ENCODE results near the gene MORF4L1. TPM values are rescaled to one million over a fixed set of nuclear protein-coding genes. Genes with fewer than 3 reads are reported as not detected.
"Not testable (repeated sequence)": the region's sequence is repeated elsewhere in the genome, so short reads cannot be mapped to it uniquely, and the experiment has no call there.

MORF4L1 gene
- total RNA-seq, 1 donor from 2014 or later, result 296 TPM

GRCh38 chr15:78854833-78855372 is 17.8 kb upstream of the MORF4L1 start:
- Histone ChIP-seq H3K27me3 (ENCODE audit: control insufficient read depth, insufficient read depth, low read length) (no peaks in the 10 kb centered on the region), H3K36me3 (ENCODE audit: control insufficient read depth, insufficient read depth, low read length) (no peaks in the 10 kb centered on the region), H3K4me3 (ENCODE audit: low read depth, low read length) (no peak overlapping the region)
- no peak for FAIRE-seq
- no peak for TF ChIP-seq CTCF (IDR thresholded peaks at IDR 0.05; ENCODE audit: insufficient read depth, low read length, severe bottlenecking)
- DNase-seq (ENCODE audit: low read depth), result no peak

GRCh38 chr15:78855746-78856145 is 16.9 kb upstream of the MORF4L1 start:
- peak; percentile 63 for DNase-seq (ENCODE audit: low read depth)
- FAIRE-seq, result no peak
- TF ChIP-seq CTCF (IDR thresholded peaks at IDR 0.05; ENCODE audit: insufficient read depth, low read length, severe bottlenecking), result no peak
- H3K36me3 ChIP-seq (ENCODE audit: control insufficient read depth, insufficient read depth, low read length), result no peaks in the 10 kb centered on the region
- H3K4me3 ChIP-seq (ENCODE audit: low read depth, low read length), result no peak overlapping the region
- no peaks in the 10 kb centered on the region for H3K27me3 ChIP-seq (ENCODE audit: control insufficient read depth, insufficient read depth, low read length)

- no peaks in the 10 kb centered on the region for H3K27me3 ChIP-seq (ENCODE audit: control insufficient read depth, insufficient read depth, low read length)
- peak overlapping the region; percentile 37 for H3K4me3 ChIP-seq (ENCODE audit: low read depth, low read length)
- peak; percentile 52 for TF ChIP-seq CTCF (IDR thresholded peaks at IDR 0.05; ENCODE audit: insufficient read depth, low read length, severe bottlenecking)
- no peak for FAIRE-seq
- no peaks in the 10 kb centered on the region for H3K36me3 ChIP-seq (ENCODE audit: control insufficient read depth, insufficient read depth, low read length)
- DNase-seq (ENCODE audit: low read depth), result peak; percentile 67
These were observed 12.5 kb upstream of the MORF4L1 start for GRCh38 chr15:78859971-78860719.

- H3K36me3 ChIP-seq (ENCODE audit: control insufficient read depth, insufficient read depth, low read length); FAIRE-seq; H3K27me3 ChIP-seq (ENCODE audit: control insufficient read depth, insufficient read depth, low read length); H3K4me3 ChIP-seq (ENCODE audit: low read depth, low read length); DNase-seq (ENCODE audit: low read depth): not testable (repeated sequence)
These were observed 7.1 kb upstream of the MORF4L1 start for GRCh38 chr15:78865585-78865984.

- DNase-seq (ENCODE audit: low read depth); H3K4me3 ChIP-seq (ENCODE audit: low read depth, low read length); FAIRE-seq; H3K36me3 ChIP-seq (ENCODE audit: control insufficient read depth, insufficient read depth, low read length); H3K27me3 ChIP-seq (ENCODE audit: control insufficient read depth, insufficient read depth, low read length): not testable (repeated sequence)
These were observed 6.7 kb upstream of the MORF4L1 start for GRCh38 chr15:78866031-78866430.

GRCh38 chr15:78866803-78867202 is 5.9 kb upstream of the MORF4L1 start:
- FAIRE-seq (no peak), DNase-seq (ENCODE audit: low read depth) (peak; percentile 25)
- no peaks in the 10 kb centered on the region for H3K36me3 ChIP-seq (ENCODE audit: control insufficient read depth, insufficient read depth, low read length)
- TF ChIP-seq CTCF (IDR thresholded peaks at IDR 0.05; ENCODE audit: insufficient read depth, low read length, severe bottlenecking), result no peak
- no peaks in the 10 kb centered on the region for H3K27me3 ChIP-seq (ENCODE audit: control insufficient read depth, insufficient read depth, low read length)
- H3K4me3 ChIP-seq (ENCODE audit: low read depth, low read length), result no peak overlapping the region

GRCh38 chr15:78868366-78868765 is 4.3 kb upstream of the MORF4L1 start:
- H3K36me3 ChIP-seq (ENCODE audit: control insufficient read depth, insufficient read depth, low read length), result no peaks in the 10 kb centered on the region
- FAIRE-seq (no peak), DNase-seq (ENCODE audit: low read depth) (no peak)
- no peak for TF ChIP-seq CTCF (IDR thresholded peaks at IDR 0.05; ENCODE audit: insufficient read depth, low read length, severe bottlenecking)
- H3K27me3 ChIP-seq (ENCODE audit: control insufficient read depth, insufficient read depth, low read length), result no peaks in the 10 kb centered on the region
- H3K4me3 ChIP-seq (ENCODE audit: low read depth, low read length), result no peak overlapping the region

- not testable (repeated sequence) for H3K4me3 ChIP-seq (ENCODE audit: low read depth, low read length); H3K27me3 ChIP-seq (ENCODE audit: control insufficient read depth, insufficient read depth, low read length); DNase-seq (ENCODE audit: low read depth); H3K36me3 ChIP-seq (ENCODE audit: control insufficient read depth, insufficient read depth, low read length); FAIRE-seq
These were observed 1.1 kb upstream of the MORF4L1 start for GRCh38 chr15:78871483-78872127.
